Thyroid gland (tissue), 4 donors: ENCODE data around the gene POLN. TPM values are rescaled to one million over a fixed set of nuclear protein-coding genes. Genes with fewer than 3 reads are reported as not detected.

Experiments
- DNase-seq, 2 donors: peaks; one replicate each; pipeline ENCODE4 v3.0.0-alpha.2; 2019
- H3K27ac ChIP-seq, 3 donors: fragments of 200-600 bp; sonication (generic); 1 replicate in 2 of 3; 2 replicates in 1 of 3; pipeline ENCODE4 v1.5.1; 2016 to 2019; ENCODE audit warnings: mild to moderate bottlenecking in 1 of 3, moderate library complexity in 1 of 3
- H3K27me3 ChIP-seq: fragments of 200-600 bp; sonication (generic); one replicate; pipeline ENCODE4 v1.5.1; 2019
- H3K36me3 ChIP-seq, 2 donors: fragments of 200-600 bp; sonication (generic); one replicate each; pipeline ENCODE4 v1.5.1; 2016 to 2019
- H3K4me1 ChIP-seq, 2 donors: fragments of 200-600 bp; sonication (generic); one replicate each; pipeline ENCODE4 v1.5.1; 2017 to 2019
- H3K4me3 ChIP-seq, 3 donors: fragments of 200-600 bp; sonication (generic); replicated peaks in 1 of 3; 1 replicate in 2 of 3; 2 replicates in 1 of 3; pipeline ENCODE4 v1.5.1; 2016; ENCODE audit warnings: mild to moderate bottlenecking in 1 of 3
- H3K9me3 ChIP-seq: fragments of 200-600 bp; sonication (generic); one replicate; pipeline ENCODE4 v1.5.1; 2017
- CTCF ChIP-seq, 6 experiments: fragments of 200-600 bp in 3 of 6; fragments of 450-650 bp in 3 of 6; sonication (generic) in 3 of 6; IDR thresholded peaks; one replicate each; pipeline ENCODE4 v1.5.1; 2016 to 2019; ENCODE audit warnings: antibody characterized with exemption in 6 of 6, mild to moderate bottlenecking in 2 of 6, inconsistent platforms in 1 of 6, moderate library complexity in 1 of 6
- POLR2A ChIP-seq, 2 donors: fragments of 450-650 bp; IDR thresholded peaks; one replicate each; pipeline ENCODE4 v1.6.1; 2017; ENCODE audit warnings: antibody characterized with exemption in 2 of 2, mild to moderate bottlenecking in 2 of 2, moderate library complexity in 1 of 2
- WGBS, 2 donors: methylation state at CpG; one replicate each; pipeline ENCODE4 v1.1.5; 2017; 5-methylcytosine and 5-hydroxymethylcytosine counted together
- intact Hi-C: fragments of 100-400 bp; cut with DNase I; formaldehyde crosslinking; loops from one replicate; pipeline ENCODE4 v1.15.1; 2023
- total RNA-seq, 4 donors: library from RNA; depleted of rRNA; stranded (reverse); fragments of >200 nt; gene quantifications; one replicate each; pipeline ENCODE4 v1.2.3, GENCODE V29; 2016

The POLN gene
- total RNA-seq, 4 donors from 2014 or later = 1.5 to 5.4 (median 3.0) TPM

GRCh38 chr4:2261110-2261852, 19.4 kb upstream of the POLN start:
- H3K4me1 ChIP-seq = peaks cover 66 to 70% of the 10 kb centered on the region in 2 donors
- DNase-seq = peak; percentile 56 to 57
- WGBS, 2 donors = 0% methylated on average over 13 of the region's 91 CpGs; no CpG with 5 or more reads in 1 of the 2 donors
- no peaks in the 10 kb centered on the region for H3K9me3 ChIP-seq
- peak overlapping the region; percentile 91 to 96 (median 91) for H3K27ac ChIP-seq
- no peaks in the 10 kb centered on the region for H3K27me3 ChIP-seq
- peak overlapping the region; percentile 69 to 92 (median 82) for H3K4me3 ChIP-seq
- intact Hi-C loops = loop anchor here (5.0 kb wide), 1 partner anchor 156 kb away; the partner anchor contains the start of genes CFAP99 and ZFYVE28
- TF ChIP-seq CTCF (IDR thresholded peaks at IDR 0.05) (no peak), POLR2A (IDR thresholded peaks at IDR 0.05) (peak in 1 of 2 donors; percentile 15)
- peaks cover 3 to 5% of the 10 kb centered on the region in 2 donors for H3K36me3 ChIP-seq

DNA sequence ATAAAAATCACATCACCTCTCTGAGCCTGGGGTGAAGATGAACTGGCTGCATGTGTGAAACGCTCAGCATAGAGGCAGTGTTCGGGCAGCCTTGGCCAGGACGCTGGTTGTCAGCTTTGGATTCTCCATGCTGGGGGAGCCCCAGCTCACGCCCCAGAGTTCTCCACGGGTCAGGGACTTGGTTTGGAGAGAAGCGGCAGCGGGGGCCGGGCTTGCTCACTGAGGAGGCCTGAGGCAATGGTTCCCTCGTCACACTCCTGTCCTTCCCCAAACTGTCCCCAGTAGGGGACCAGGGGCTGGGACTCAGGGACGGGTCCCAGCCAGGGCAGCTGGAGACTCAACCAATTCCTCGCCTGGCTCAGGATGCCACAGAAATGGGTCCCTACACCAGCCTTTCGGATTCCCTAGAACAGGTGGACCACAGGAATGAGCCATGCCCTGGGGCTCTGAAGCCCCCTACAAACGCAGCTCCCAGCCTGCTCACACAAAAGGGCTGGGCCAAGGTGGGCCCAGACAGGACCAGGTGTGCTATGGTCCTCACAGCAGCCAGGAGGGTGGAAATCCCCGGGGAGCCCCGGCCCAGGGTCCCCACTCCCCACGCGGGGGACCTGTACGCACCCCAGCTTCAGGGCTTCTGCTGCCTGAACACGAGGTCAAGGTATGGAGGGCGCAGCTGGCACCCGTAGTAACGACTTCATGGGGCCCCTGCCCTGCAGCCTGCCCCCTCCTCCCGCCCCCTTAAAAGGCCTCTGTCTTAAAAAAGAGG, 18.6 kb upstream of the POLN start:
- Histone ChIP-seq H3K27me3 (no peaks in the 10 kb centered on the region), H3K27ac (peak overlapping the region; percentile 91 to 96 (median 91)), H3K4me1 (peaks cover 68 to 70% of the 10 kb centered on the region in 2 donors), H3K9me3 (no peaks in the 10 kb centered on the region), H3K36me3 (peaks cover 3 to 5% of the 10 kb centered on the region in 2 donors), H3K4me3 (peak overlapping the region; percentile 69 to 92 (median 82))
- intact Hi-C loops = loop anchor here (5.0 kb wide), 1 partner anchor 157 kb away; the partner anchor contains the start of genes CFAP99 and ZFYVE28
- peak in 1 of 2 donors; percentile 28 for DNase-seq
- TF ChIP-seq POLR2A (IDR thresholded peaks at IDR 0.05) (no peak), CTCF (IDR thresholded peaks at IDR 0.05) (no peak)
- WGBS, 2 donors = 19 to 22% methylated on average over 9 to 15 of the region's 23 CpGs

DNA sequence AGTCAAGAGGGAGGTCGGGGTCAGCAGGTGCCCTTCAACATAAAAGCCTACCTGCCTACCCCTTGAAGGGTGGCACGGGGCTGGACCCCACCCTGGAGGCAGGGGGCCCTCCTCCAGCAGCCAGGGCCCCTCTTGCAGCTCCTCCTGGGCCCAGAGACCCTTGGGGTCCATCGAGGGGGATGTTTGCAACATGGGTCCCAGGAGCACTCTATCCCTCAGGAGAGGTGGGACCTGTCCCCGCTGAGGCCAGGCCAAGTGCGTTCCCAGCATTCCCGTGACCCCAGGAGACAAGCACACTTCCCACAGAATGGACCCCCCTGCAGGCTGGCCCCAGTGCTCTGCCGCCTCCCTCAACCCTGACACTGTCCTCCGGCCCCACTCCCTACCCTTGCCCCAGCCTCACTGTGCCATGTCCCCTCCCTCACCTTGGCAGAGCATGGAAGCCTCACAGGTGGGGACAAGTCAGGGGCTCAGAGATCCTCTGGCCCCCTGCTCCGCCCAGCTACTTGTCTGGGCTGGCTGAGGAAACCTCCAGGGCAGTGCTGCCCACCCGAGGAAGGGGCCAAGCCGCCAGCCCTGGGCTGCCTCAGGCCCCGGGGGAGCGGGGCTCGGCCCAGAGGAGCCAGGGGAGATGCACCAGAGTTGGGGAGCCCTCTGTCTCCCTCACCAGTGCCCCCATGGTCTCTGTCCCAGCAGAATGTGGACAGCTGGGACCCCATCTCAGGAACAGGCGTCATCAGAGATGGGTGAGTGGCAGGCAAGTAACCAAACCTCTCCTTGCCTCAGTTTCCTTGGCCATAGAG, 17.8 kb upstream of the POLN start:
- intact Hi-C loops = loop anchor here (5.0 kb wide), 1 partner anchor 158 kb away; the partner anchor contains the start of genes CFAP99 and ZFYVE28
- TF ChIP-seq CTCF (IDR thresholded peaks at IDR 0.05) (no peak), POLR2A (IDR thresholded peaks at IDR 0.05) (no peak)
- H3K4me1 ChIP-seq = peaks cover 73 to 75% of the 10 kb centered on the region in 2 donors
- peak in 1 of 2 donors; percentile 2 for DNase-seq
- no peaks in the 10 kb centered on the region for H3K9me3 ChIP-seq
- no peaks in the 10 kb centered on the region for H3K27me3 ChIP-seq
- 71 to 77% methylated on average over 7 to 12 of the region's 15 CpGs for WGBS, 2 donors
- peak overlapping the region in 1 of 3 donors; percentile 14 for H3K4me3 ChIP-seq
- H3K36me3 ChIP-seq = peaks cover 5% of the 10 kb centered on the region in 2 donors
- H3K27ac ChIP-seq = peak overlapping the region; percentile 91 to 96 (median 91)

GRCh38 chr4:2259036-2259540, 17.2 kb upstream of the POLN start:
- 74 to 81% methylated on average over 6 of the region's 13 CpGs for WGBS, 2 donors

More at GRCh38 chr4:2259036-2259540, 17.2 kb upstream of the POLN start:
- DNase-seq = peak in 1 of 2 donors; percentile 6
- Histone ChIP-seq H3K4me3 (no peak overlapping the region), H3K9me3 (no peaks in the 10 kb centered on the region), H3K36me3 (peaks cover 7 to 11% of the 10 kb centered on the region in 2 donors), H3K27ac (peak overlapping the region in 2 of 3 donors; percentile 91 to 96), H3K4me1 (peaks cover 75 to 76% of the 10 kb centered on the region in 2 donors), H3K27me3 (no peaks in the 10 kb centered on the region)
- intact Hi-C loops = no loop called here
- TF ChIP-seq CTCF (IDR thresholded peaks at IDR 0.05) = no peak
